Skeletal muscle tissue (tissue), 4 donors: Measurements from ENCODE around the gene SP8. TPM values are rescaled to one million over a fixed set of nuclear protein-coding genes. Genes with fewer than 3 reads are reported as not detected.

Source experiments
- H3K27ac ChIP-seq: one replicate; pipeline ENCODE4 v1.7.0; 2013; ENCODE audit warnings: mild to moderate bottlenecking, low read depth, low read length, inconsistent platforms
- H3K27me3 ChIP-seq, 3 donors: one replicate each; pipeline ENCODE4 v1.7.0; 2013; ENCODE audit warnings: low read length in 3 of 3; ENCODE audit not compliant: control insufficient read depth in 3 of 3, insufficient read depth in 3 of 3
- H3K36me3 ChIP-seq, 3 donors: one replicate each; pipeline ENCODE4 v1.7.0; 2013; ENCODE audit warnings: low read length in 3 of 3; ENCODE audit not compliant: control insufficient read depth in 3 of 3, insufficient read depth in 3 of 3
- H3K4me1 ChIP-seq, 3 donors: one replicate each; pipeline ENCODE4 v1.7.0; 2013; ENCODE audit warnings: low read length in 3 of 3, mild to moderate bottlenecking in 3 of 3; ENCODE audit not compliant: control insufficient read depth in 3 of 3, insufficient read depth in 3 of 3
- H3K4me3 ChIP-seq, 3 donors: one replicate each; pipeline ENCODE4 v1.7.0; 2013; ENCODE audit warnings: low read length in 3 of 3
- H3K9ac ChIP-seq, 3 donors: one replicate each; pipeline ENCODE4 v1.7.0; 2013; ENCODE audit warnings: low read length in 3 of 3, mild to moderate bottlenecking in 3 of 3, moderate library complexity in 2 of 3, low read depth in 1 of 3
- H3K9me3 ChIP-seq, 3 donors: one replicate each; pipeline ENCODE4 v1.7.0; 2013; ENCODE audit warnings: low read length in 3 of 3; ENCODE audit not compliant: control insufficient read depth in 3 of 3
- total RNA-seq: library from RNA; depleted of rRNA; stranded (reverse); fragments of >200 nt; gene quantifications from one replicate; pipeline ENCODE4 v1.2.3, GENCODE V29; 2014
- donor health status: Osteomylitis.

The SP8 gene
- total RNA-seq, 1 donor from 2014 or later = not detected

- peaks cover 0 to 3% (median 0%) of the 10 kb centered on the region in 3 donors for H3K9me3 ChIP-seq
- H3K27ac ChIP-seq = no peak overlapping the region
- peaks cover 82 to 94% (median 90%) of the 10 kb centered on the region in 3 donors for H3K27me3 ChIP-seq
- H3K4me3 ChIP-seq = peak overlapping the region in 2 of 3 donors; percentile 31 to 69
- peaks cover 10 to 22% (median 18%) of the 10 kb centered on the region in 3 donors for H3K4me1 ChIP-seq
- no peak overlapping the region for H3K9ac ChIP-seq
- H3K36me3 ChIP-seq = no peaks in the 10 kb centered on the region
Measured at GRCh38 chr7:20786421-20786778, 286 bp downstream of the SP8 start.

GRCh38 chr7:20786049-20786412 is 655 bp downstream of the SP8 start:
- no peak overlapping the region for H3K9ac ChIP-seq
- no peaks in the 10 kb centered on the region for H3K36me3 ChIP-seq
- H3K27me3 ChIP-seq = peaks cover 80 to 93% (median 86%) of the 10 kb centered on the region in 3 donors
- no peak overlapping the region for H3K27ac ChIP-seq
- H3K4me3 ChIP-seq = peak overlapping the region in 2 of 3 donors; percentile 31 to 69
- peaks cover 0 to 3% (median 0%) of the 10 kb centered on the region in 3 donors for H3K9me3 ChIP-seq
- peaks cover 10 to 21% (median 18%) of the 10 kb centered on the region in 3 donors for H3K4me1 ChIP-seq

DNA sequence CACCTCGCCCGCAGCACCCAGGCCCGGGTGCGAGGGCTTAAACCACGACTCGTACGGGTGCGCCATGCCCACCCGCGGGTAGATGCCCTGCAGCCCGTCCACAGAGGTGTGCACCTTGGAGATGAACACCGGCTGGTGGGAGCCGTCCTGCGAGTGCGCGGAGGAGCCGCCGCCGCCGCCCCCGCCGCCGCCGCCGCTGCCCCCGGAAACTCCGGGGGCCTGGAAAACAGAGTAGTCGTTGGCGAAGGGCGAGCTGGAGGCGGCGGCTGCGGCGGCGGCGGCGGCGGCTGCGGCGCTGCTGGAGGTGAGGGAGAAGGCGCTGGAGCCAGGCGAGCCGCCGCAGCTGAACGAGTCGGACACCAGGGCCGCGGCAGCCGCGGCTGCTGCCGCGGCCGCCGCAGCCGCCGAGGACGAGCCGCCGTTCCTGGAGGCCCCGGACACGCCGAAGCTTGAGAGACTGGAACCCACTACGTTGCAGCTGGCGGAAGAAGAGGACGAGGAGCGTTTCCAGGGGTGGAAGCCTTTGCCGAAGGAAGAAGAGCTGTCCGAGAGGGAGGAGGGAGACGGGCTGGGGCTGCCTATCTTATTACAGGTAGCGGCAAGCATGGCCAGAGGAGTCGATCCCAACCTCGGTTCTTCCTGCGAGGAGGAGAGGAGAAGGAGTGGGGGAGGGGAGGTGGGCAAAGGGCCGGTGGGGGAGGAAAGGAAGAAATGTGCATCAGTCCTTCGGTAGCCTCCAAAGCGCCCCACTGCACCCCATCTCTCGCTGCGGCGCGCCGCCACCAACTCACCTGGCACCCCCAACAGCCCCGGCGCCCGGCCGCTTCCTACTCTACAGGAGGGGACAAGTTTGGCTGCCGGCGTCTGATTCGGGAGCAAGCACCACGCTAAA is 1.3 kb downstream of the SP8 start:
- Histone ChIP-seq H3K4me3 (peak overlapping the region in 1 of 3 donors; percentile 46), H3K27ac (no peak overlapping the region), H3K36me3 (no peaks in the 10 kb centered on the region), H3K9ac (no peak overlapping the region), H3K9me3 (peaks cover 0 to 3% (median 0%) of the 10 kb centered on the region in 3 donors), H3K4me1 (peaks cover 10 to 18% (median 18%) of the 10 kb centered on the region in 3 donors), H3K27me3 (peaks cover 81 to 93% (median 84%) of the 10 kb centered on the region in 3 donors)

- H3K4me3 ChIP-seq = peak overlapping the region in 2 of 3 donors; percentile 35 to 38
- H3K27ac ChIP-seq = no peak overlapping the region
- no peak overlapping the region for H3K9ac ChIP-seq
- H3K36me3 ChIP-seq = no peaks in the 10 kb centered on the region
- peaks cover 0 to 3% (median 0%) of the 10 kb centered on the region in 3 donors for H3K9me3 ChIP-seq
- peaks cover 81 to 92% (median 82%) of the 10 kb centered on the region in 3 donors for H3K27me3 ChIP-seq
- H3K4me1 ChIP-seq = peaks cover 10 to 18% (median 18%) of the 10 kb centered on the region in 3 donors
Measured at GRCh38 chr7:20784388-20785156, 2.1 kb downstream of the SP8 start.

DNA sequence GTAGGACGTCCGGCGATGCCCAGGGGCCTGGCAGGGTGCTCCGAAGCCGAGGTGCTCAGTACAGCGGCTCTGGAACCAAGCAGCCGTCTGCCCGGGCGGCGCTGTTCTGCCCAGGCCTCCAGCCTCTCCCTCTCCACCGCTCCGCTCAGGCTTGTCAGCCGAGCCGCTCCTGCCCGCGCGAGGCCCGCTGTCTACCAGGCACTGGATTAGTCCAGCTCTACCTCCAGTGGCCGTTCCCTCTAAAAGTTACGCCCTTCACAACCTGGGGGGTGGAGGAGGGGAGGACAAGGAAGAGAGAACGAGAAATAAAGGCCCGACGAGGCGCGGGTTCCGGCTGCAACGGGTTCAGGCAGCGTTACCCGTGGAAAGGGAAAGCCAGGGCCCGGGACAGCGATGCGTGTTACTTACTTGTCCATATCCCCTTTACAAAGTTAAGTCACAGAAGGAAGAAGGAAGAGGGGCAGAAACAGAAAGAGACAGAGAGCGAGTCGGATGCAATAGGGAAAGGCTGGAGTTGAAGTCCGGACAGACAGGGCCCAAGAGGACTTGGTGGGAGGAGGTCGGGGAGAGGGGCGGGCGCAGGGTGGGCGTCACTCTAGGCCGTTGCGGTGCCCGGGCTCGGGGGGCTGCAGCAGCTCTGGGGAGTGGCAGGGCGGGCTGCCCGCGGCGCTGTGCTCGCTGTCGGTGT is 2.8 kb downstream of the SP8 start:
- Histone ChIP-seq H3K9ac (no peak overlapping the region), H3K4me3 (peak overlapping the region in 2 of 3 donors; percentile 30 to 38), H3K27me3 (peaks cover 82 to 90% (median 84%) of the 10 kb centered on the region in 3 donors), H3K36me3 (no peaks in the 10 kb centered on the region), H3K9me3 (peaks cover 0 to 3% (median 0%) of the 10 kb centered on the region in 3 donors), H3K4me1 (peaks cover 10 to 18% (median 18%) of the 10 kb centered on the region in 3 donors), H3K27ac (no peak overlapping the region)

- Histone ChIP-seq H3K36me3 (no peaks in the 10 kb centered on the region), H3K27me3 (peaks cover 82 to 90% (median 84%) of the 10 kb centered on the region in 3 donors), H3K9me3 (peaks cover 0 to 3% (median 0%) of the 10 kb centered on the region in 3 donors), H3K4me3 (no peak overlapping the region), H3K9ac (no peak overlapping the region), H3K27ac (no peak overlapping the region), H3K4me1 (peaks cover 10 to 21% (median 20%) of the 10 kb centered on the region in 3 donors)
Measured at GRCh38 chr7:20783125-20783699, 3.5 kb downstream of the SP8 start.

DNA sequence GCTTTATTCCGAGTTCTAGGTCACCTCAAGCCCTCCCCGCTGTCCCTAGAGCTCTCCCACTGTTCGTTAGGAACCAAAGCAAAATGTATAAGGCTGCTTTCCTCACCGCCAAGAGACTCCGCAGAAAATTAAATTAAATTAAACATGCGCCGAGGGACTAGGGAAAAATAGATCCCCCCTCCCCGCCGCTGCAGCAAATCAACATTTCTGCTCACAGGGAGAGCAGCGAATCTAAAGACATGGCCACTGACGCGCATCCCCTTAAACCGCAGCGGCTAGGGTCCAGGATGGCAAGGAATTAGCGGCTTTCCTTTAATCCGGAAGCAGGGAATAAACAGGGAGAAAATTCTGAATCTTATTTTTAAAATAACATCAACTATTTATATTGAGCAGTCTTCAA is 7.6 kb downstream of the SP8 start:
- Histone ChIP-seq H3K4me1 (peaks cover 0 to 12% (median 6%) of the 10 kb centered on the region in 3 donors), H3K9ac (no peak overlapping the region), H3K4me3 (no peak overlapping the region), H3K9me3 (peaks cover 0 to 3% (median 0%) of the 10 kb centered on the region in 3 donors), H3K27ac (no peak overlapping the region), H3K27me3 (peaks cover 69 to 87% (median 82%) of the 10 kb centered on the region in 3 donors), H3K36me3 (no peaks in the 10 kb centered on the region)

GRCh38 chr7:20778063-20778721 is 8.5 kb downstream of the SP8 start:
- Histone ChIP-seq H3K9me3 (peaks cover 0 to 3% (median 0%) of the 10 kb centered on the region in 3 donors), H3K36me3 (no peaks in the 10 kb centered on the region), H3K4me3 (peak overlapping the region in 2 of 3 donors; percentile 22 to 42), H3K4me1 (peaks cover 0 to 8% (median 6%) of the 10 kb centered on the region in 3 donors), H3K9ac (no peak overlapping the region), H3K27ac (no peak overlapping the region), H3K27me3 (peaks cover 61 to 78% (median 73%) of the 10 kb centered on the region in 3 donors)
